ENCODE measurements around the gene EMC9.

The EMC9 gene

GRCh38 chr14:24131549-24131966 is 9.8 kb downstream of the EMC9 start:
- no peak for DNase-seq (ENCODE audit: low read depth, low spot score)

GRCh38 chr14:24130717-24131548 is 10.5 kb downstream of the EMC9 start:
- DNase-seq (ENCODE audit: low read depth, low spot score), result no peak

- DNase-seq (ENCODE audit: low read depth, low spot score), result no peak
Measured at GRCh38 chr14:24130380-24130716, 11.0 kb downstream of the EMC9 start, which contains the start of gene FITM1. Gene FITM1 (plus strand): TSS chr14:24130659. CDS start chr14:24131564, 905 bp downstream.

- no peak for DNase-seq (ENCODE audit: low read depth, low spot score)
Measured at GRCh38 chr14:24129410-24129998, 11.9 kb downstream of the EMC9 start.

- no peak for DNase-seq (ENCODE audit: low read depth, low spot score)
Measured at GRCh38 chr14:24127673-24128072, 13.7 kb downstream of the EMC9 start.

DNA sequence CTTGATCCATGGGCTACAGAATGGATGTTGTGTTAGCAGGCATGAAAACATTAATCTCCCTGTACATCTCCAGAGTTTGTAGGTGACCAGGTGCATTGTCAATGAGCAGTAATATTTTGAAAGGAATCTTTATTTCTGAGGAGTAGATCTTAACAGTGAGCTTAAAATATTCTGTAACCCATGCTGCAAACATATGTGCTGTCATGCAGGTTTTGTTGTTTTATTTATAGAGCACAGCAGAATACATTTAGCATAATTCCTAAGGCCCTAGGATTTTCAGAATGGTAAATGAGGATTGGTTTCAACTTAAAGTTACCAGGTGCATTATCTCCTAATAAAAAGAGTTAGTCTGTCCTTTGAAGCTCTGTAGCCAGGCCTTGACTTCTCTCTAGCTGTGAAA is 14.5 kb downstream of the EMC9 start:
- DNase-seq (ENCODE audit: low read depth, low spot score), result no peak

- DNase-seq (ENCODE audit: low read depth, low spot score), result no peak
Measured at GRCh38 chr14:24123424-24124417, 17.7 kb downstream of the EMC9 start.

DNA sequence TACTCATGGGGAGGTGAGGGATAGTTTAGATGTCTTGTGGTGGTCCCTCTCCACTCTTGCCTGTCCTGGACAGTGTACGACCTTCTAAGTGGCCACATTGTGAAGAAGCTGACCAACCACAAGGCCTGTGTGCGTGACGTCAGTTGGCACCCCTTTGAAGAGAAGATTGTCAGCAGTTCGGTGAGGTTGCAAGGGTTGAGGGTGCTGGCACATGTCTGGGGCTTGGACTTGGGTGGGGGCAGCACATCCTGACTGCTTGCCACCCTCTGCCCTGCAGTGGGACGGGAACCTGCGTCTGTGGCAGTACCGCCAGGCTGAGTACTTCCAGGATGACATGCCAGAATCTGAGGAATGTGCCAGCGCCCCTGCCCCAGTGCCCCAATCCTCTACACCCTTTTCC is 18.5 kb downstream of the EMC9 start:
- no peak for DNase-seq (ENCODE audit: low read depth, low spot score)

GRCh38 chr14:24122416-24122815 is 19.0 kb downstream of the EMC9 start:
- DNase-seq (ENCODE audit: low read depth, low spot score), result no peak

DNA sequence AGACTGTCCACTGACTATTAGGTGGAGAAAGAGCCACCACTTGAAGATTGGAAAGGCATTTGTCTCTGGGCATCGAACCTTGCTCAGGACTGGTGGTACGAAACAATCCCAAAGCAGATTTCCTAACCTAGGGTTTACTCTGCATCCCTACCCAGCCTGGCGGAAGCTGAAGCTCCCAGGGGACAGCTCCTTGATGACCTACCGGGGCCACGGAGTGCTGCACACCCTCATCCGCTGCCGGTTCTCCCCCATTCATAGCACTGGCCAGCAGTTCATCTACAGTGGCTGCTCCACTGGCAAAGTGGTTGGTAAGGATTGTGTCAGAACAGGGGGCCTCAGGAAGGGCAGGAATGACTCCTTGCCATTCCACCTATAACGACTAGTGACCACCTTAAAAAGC is 20.2 kb downstream of the EMC9 start:
- DNase-seq (ENCODE audit: low read depth, low spot score), result no peak

- no peak for DNase-seq (ENCODE audit: low read depth, low spot score)
Measured at GRCh38 chr14:24119691-24120090, 21.7 kb downstream of the EMC9 start.

DNA sequence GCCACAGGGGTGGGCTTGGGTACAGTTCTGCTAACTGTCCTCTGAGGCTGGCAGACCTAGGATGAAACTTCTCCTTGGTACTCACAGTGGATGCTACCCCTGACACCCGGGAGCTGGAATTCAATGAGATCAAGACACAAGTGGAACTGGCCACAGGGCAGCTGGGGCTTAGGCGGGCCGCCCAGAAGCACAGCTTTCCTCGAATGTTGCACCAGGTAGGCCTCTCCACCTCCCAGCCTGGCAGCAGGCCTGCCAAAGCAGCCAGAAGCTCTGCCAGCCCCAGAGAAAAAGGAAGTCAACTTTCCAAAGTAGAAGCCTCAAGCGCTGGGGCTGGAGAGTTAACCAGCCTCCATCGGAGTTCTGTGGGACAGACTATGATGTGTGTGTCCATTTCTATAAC is 24.2 kb downstream of the EMC9 start:
- no peak for DNase-seq (ENCODE audit: low read depth, low spot score)

GRCh38 chr14:24116128-24116814 is 25.1 kb downstream of the EMC9 start:
- no peak for DNase-seq (ENCODE audit: low read depth, low spot score)

GRCh38 chr14:24115422-24116127 is 25.8 kb downstream of the EMC9 start:
- DNase-seq (ENCODE audit: low read depth, low spot score), result no peak

- DNase-seq (ENCODE audit: low read depth, low spot score), result peak; percentile 100
Measured at GRCh38 chr14:24114532-24115421, 26.6 kb downstream of the EMC9 start, which contains the start of the genes DCAF11 and NRL. Gene DCAF11 (plus strand): TSS chr14:24114777. CDS start chr14:24115595, 818 bp downstream. Gene NRL (minus strand): TSS chr14:24114949. CDS start chr14:24082848, 32,101 bp downstream.

DNA sequence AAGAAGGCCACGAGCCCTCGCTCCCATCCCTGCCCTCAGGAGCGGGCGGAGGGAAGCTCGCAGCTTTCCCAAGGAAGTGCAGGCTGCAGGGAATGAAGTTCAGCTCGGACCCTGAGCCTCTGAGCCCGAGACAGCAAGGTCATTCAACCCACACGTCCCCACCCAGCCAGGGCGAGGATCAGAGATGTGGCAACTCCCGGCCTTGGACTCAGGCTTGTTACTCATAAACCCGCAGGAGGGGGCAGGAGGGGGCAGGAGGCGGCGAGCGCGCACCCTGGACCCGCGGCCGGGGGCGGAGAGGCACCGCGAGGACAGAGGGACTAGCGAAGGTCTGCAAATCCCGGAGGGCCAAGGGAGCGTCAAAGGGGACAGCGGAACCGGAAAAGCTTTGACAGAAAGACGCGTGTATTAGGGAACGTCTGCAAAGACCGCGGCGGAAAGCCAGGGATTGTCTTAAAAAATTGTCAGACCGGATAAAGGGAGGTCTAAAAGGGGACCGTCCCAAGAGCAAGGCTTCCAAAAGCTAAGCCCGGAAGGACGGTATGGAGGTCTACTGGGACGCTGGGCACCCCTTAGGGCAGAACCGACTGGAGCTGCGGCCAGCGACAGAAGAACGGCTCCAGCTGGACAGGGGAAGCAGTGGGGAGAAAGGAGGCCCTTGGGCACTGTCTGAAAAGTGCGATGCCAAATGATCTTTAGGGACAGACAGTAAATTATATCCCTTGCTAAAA is 27.4 kb downstream of the EMC9 start:
- peak; percentile 90 for DNase-seq (ENCODE audit: low read depth, low spot score)

- DNase-seq (ENCODE audit: low read depth, low spot score), result no peak
Measured at GRCh38 chr14:24113379-24113800, 28.0 kb downstream of the EMC9 start.

DNA sequence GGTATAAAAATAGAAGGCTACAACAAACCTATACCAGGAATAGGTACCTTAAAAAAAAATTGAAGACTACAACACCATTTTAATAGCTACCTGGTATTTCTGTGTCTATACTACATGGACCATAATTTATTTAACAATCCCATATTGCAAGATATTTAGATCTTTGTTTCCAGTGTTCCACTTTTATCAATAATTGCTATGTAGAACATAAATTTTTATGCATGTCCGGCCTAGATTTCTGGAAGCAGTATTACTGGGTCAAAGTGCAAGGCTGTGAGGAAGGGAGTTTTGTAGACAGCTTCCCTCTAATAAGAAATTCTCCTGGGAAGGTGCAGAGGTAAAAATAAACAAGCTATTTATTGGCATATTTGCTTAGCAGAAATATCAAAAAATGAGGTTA is 30.9 kb downstream of the EMC9 start:
- DNase-seq (ENCODE audit: low read depth, low spot score), result no peak

DNA sequence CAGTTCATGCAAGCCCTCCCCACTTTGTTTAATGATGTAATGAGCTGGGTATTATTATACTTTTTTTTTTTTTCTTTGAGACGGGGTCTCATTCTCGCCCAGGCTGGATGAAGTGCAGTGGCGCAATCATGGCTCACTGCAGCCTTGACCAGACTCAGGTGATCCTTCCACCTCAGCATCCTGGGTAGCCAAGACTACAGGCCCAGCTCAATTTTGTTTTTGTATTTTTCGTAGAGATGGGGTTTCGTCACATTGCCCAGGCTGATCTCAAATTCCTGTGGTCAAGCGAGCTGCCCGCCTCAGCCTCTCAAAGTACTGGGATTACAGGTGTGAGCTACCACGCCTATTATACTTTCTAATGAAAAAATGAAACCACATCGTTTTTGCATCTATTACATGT is 31.3 kb downstream of the EMC9 start:
- DNase-seq (ENCODE audit: low read depth, low spot score), result no peak
